ENCODE data around the gene CHRNE. TPM values are rescaled to one million over a fixed set of nuclear protein-coding genes. Genes with fewer than 3 reads are reported as not detected.

CHRNE gene
- total RNA-seq, result 0.98 TPM

GRCh38 chr17:4903051-4903818, at the start of gene CHRNE:
CHRNE (minus strand) TSS chr17:4903098; CDS start chr17:4903063, 35 bp downstream.
- intact Hi-C loops (cut with DNase I), result loop anchor here (10.0 kb wide), 1 partner anchor 162 kb away; no protein-coding TSS in a partner anchor

GRCh38 chr17:4951486-4951885, 48.6 kb upstream of the CHRNE start:
- intact Hi-C loops (cut with DNase I), result no loop called here
- Histone ChIP-seq H3K9me3 (no peaks in the 10 kb centered on the region), H3K27ac (no peak overlapping the region), H3K27me3 (no peaks in the 10 kb centered on the region), H3K36me3 (peaks cover 0 to 3% of the 10 kb centered on the region in 2 donors), H3K4me1 (peaks cover 21% of the 10 kb centered on the region), H3K4me3 (no peak overlapping the region)
- DNase-seq (ENCODE audit: extremely low spot score in 2 of 2), result no peak
- TF ChIP-seq CTCF (IDR thresholded peaks at IDR 0.05) (no peak), POLR2AphosphoS5 (IDR thresholded peaks at IDR 0.05; ENCODE audit: insufficient read depth in 1 of 2, low read depth in 1 of 2) (no peak), POLR2A (IDR thresholded peaks at IDR 0.05) (no peak)

More at GRCh38 chr17:4903051-4903818, at the start of gene CHRNE:
- no peaks in the 10 kb centered on the region for H3K27me3 ChIP-seq
- H3K4me3 ChIP-seq, result no peak within 1 kb of the TSS
- peaks cover 32% of the 10 kb centered on the region for H3K4me1 ChIP-seq
- no peaks in the 10 kb centered on the region for H3K36me3 ChIP-seq
- TF ChIP-seq POLR2AphosphoS5 (IDR thresholded peaks at IDR 0.05; ENCODE audit: insufficient read depth in 1 of 2, low read depth in 1 of 2) (no peak), CTCF (IDR thresholded peaks at IDR 0.05) (peak in 2 of 3 experiments; percentile 27 to 69)
- no peaks in the 10 kb centered on the region for H3K9me3 ChIP-seq
- H3K27ac ChIP-seq, result peak within 1 kb of the TSS; percentile 42
- no peak for DNase-seq (ENCODE audit: extremely low spot score in 2 of 2)

- Histone ChIP-seq H3K27ac (peak within 1 kb of the TSS; percentile 95), H3K27me3 (no peaks in the 10 kb centered on the region), H3K4me3 (peak within 1 kb of the TSS; percentile 91 to 99), H3K4me1 (peaks cover 28% of the 10 kb centered on the region), H3K36me3 (peaks cover 0 to 10% of the 10 kb centered on the region in 2 donors), H3K9me3 (no peaks in the 10 kb centered on the region)
- intact Hi-C loops (cut with DNase I), result no loop called here
- no peak for TF ChIP-seq CTCF (IDR thresholded peaks at IDR 0.05)
- no peak for TF ChIP-seq POLR2A (IDR thresholded peaks at IDR 0.05)
- no peak for TF ChIP-seq POLR2AphosphoS5 (IDR thresholded peaks at IDR 0.05; ENCODE audit: insufficient read depth in 1 of 2, low read depth in 1 of 2)
- DNase-seq (ENCODE audit: extremely low spot score in 2 of 2), result no peak
Measured at GRCh38 chr17:4950746-4951204, 47.9 kb upstream of the CHRNE start, which contains the start of gene ENO3. ENO3 (plus strand) TSS chr17:4951119; CDS start chr17:4951830, 711 bp downstream.

GRCh38 chr17:4950075-4950745, 47.3 kb upstream of the CHRNE start:
- Histone ChIP-seq H3K4me1 (peaks cover 34% of the 10 kb centered on the region), H3K9me3 (no peaks in the 10 kb centered on the region), H3K27me3 (no peaks in the 10 kb centered on the region), H3K27ac (peak overlapping the region; percentile 95), H3K36me3 (peaks cover 0 to 15% of the 10 kb centered on the region in 2 donors), H3K4me3 (peak overlapping the region; percentile 91 to 99)
- DNase-seq (ENCODE audit: extremely low spot score in 2 of 2), result no peak
- TF ChIP-seq CTCF (IDR thresholded peaks at IDR 0.05) (no peak), POLR2A (IDR thresholded peaks at IDR 0.05) (no peak), POLR2AphosphoS5 (IDR thresholded peaks at IDR 0.05; ENCODE audit: insufficient read depth in 1 of 2, low read depth in 1 of 2) (peak in 1 of 2 donors; percentile 51)
- intact Hi-C loops (cut with DNase I), result no loop called here
